HG03342 (cell line): Measurements from ENCODE around the gene FAM107B.

Source experiments
- ATAC-seq: cut with Tn5 transposase; IDR thresholded peaks from one replicate; pipeline ENCODE4 v1.9.1; 2021; ENCODE audit warnings: mild to moderate bottlenecking, moderate library complexity; ENCODE audit not compliant: unreplicated experiment

The FAM107B gene

GRCh38 chr10:14779001-14779651 lies 4.4 kb upstream of the FAM107B start:
- ATAC-seq, result no peak

GRCh38 chr10:14776546-14776945 lies 1.8 kb upstream of the FAM107B start:
- ATAC-seq, result no peak

GRCh38 chr10:14775656-14776055 lies 959 bp upstream of the FAM107B start:
- no peak for ATAC-seq

GRCh38 chr10:14774214-14774580 lies 500 bp downstream of the FAM107B start:
- ATAC-seq, result no peak

- no peak for ATAC-seq
Observed at GRCh38 chr10:14773551-14774213, 1.0 kb downstream of the FAM107B start.

GRCh38 chr10:14772399-14772798 lies 2.3 kb downstream of the FAM107B start:
- no peak for ATAC-seq

GRCh38 chr10:14770927-14771326 lies 3.8 kb downstream of the FAM107B start:
- ATAC-seq, result no peak

- ATAC-seq, result no peak
Observed at GRCh38 chr10:14761372-14761771, 13.3 kb downstream of the FAM107B start.

- no peak for ATAC-seq
Observed at GRCh38 chr10:14758994-14759664, 15.6 kb downstream of the FAM107B start.

GRCh38 chr10:14758451-14758850 lies 16.2 kb downstream of the FAM107B start:
- no peak for ATAC-seq

- ATAC-seq, result no peak
Observed at GRCh38 chr10:14757986-14758385, 16.7 kb downstream of the FAM107B start.

- no peak for ATAC-seq
Observed at GRCh38 chr10:14757394-14757793, 17.3 kb downstream of the FAM107B start.

- ATAC-seq, result no peak
Observed at GRCh38 chr10:14753441-14753840, 21.3 kb downstream of the FAM107B start.

GRCh38 chr10:14751921-14752320 lies 22.8 kb downstream of the FAM107B start:
- ATAC-seq, result no peak

GRCh38 chr10:14751014-14751896 lies 23.4 kb downstream of the FAM107B start:
- ATAC-seq, result peak; percentile 64

- no peak for ATAC-seq
Observed at GRCh38 chr10:14749070-14749809, 25.5 kb downstream of the FAM107B start.

- no peak for ATAC-seq
Observed at GRCh38 chr10:14748441-14748840, 26.3 kb downstream of the FAM107B start.

- peak; percentile 78 for ATAC-seq
Observed at GRCh38 chr10:14742815-14743214, 31.9 kb downstream of the FAM107B start.

GRCh38 chr10:14742382-14742781 lies 32.3 kb downstream of the FAM107B start:
- no peak for ATAC-seq

GRCh38 chr10:14740684-14741247 lies 33.9 kb downstream of the FAM107B start:
- peak; percentile 62 for ATAC-seq
